HL-60 (cell line): ENCODE data around the gene CSTF2.

ENCODE experiments used
- DNase-seq, 2 experiments: peaks; one replicate each; pipeline ENCODE4 v3.0.0-alpha.2; 2010 to 2020; ENCODE audit warnings: low read depth in 1 of 2, low spot score in 1 of 2
- H3K27ac ChIP-seq: fragments of 250-450 bp; sonication (Bioruptor Pico); replicated peaks from 2 replicates; pipeline ENCODE4 v1.5.1; 2020; ENCODE audit warnings: mild to moderate bottlenecking, moderate library complexity
- H3K27me3 ChIP-seq: fragments of 250-450 bp; sonication (Bioruptor Pico); 2 replicates; pipeline ENCODE4 v1.5.1; 2021; ENCODE audit warnings: mild to moderate bottlenecking, moderate library complexity; ENCODE audit not compliant: insufficient read depth, poor library complexity, severe bottlenecking
- H3K4me3 ChIP-seq: replicated peaks from 2 replicates; pipeline ENCODE4 v1.5.1; 2011; ENCODE audit warnings: mild to moderate bottlenecking, control low read depth, low read length; ENCODE audit not compliant: insufficient read depth
- GABPA ChIP-seq: IDR thresholded peaks from 2 replicates; pipeline ENCODE4 v1.6.1; 2012; ENCODE audit warnings: low read depth
- POLR2AphosphoS5 ChIP-seq: IDR thresholded peaks from 2 replicates; pipeline ENCODE4 v1.6.1; 2012; ENCODE audit warnings: low read depth
- SPI1 ChIP-seq: IDR thresholded peaks from 2 replicates; pipeline ENCODE4 v1.6.1; 2012; ENCODE audit warnings: low read depth, mild to moderate bottlenecking, borderline replicate concordance
- TF ChIP-seq, protein P1 (sequence below): IDR thresholded peaks from 2 replicates; pipeline ENCODE4 v1.6.1; 2012; ENCODE audit warnings: low read depth; ENCODE audit not compliant: insufficient replicate concordance
- TF ChIP-seq, protein P2 (sequence below): IDR thresholded peaks from one replicate; pipeline ENCODE4 v1.5.1; 2011; ENCODE audit warnings: low read length, control low read depth, inconsistent platforms; ENCODE audit not compliant: insufficient read depth

CSTF2 gene

DNA sequence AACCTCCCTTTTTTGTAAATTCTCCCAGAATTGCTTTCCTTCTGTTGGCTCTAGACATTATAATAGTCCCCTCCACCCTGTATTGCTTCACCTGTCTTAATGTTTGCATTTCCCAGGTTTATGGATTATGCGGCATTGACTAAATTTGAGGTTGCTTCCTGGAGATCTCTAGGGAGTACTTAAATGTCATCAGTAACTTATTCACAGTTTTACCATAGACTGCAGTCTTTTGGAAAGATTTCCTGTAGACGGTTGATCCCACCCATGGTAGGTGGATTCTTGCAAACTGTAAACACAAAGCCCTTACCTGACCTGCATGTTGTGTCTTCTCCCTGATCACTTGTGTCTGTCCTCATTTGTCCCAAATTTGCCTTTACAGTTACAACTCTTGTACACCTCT lies 60.2 kb downstream of the CSTF2 start:
- Histone ChIP-seq H3K27me3 (no peaks in the 10 kb centered on the region), H3K27ac (no peak overlapping the region), H3K4me3 (no peak overlapping the region)
- TF ChIP-seq, protein P1, sequence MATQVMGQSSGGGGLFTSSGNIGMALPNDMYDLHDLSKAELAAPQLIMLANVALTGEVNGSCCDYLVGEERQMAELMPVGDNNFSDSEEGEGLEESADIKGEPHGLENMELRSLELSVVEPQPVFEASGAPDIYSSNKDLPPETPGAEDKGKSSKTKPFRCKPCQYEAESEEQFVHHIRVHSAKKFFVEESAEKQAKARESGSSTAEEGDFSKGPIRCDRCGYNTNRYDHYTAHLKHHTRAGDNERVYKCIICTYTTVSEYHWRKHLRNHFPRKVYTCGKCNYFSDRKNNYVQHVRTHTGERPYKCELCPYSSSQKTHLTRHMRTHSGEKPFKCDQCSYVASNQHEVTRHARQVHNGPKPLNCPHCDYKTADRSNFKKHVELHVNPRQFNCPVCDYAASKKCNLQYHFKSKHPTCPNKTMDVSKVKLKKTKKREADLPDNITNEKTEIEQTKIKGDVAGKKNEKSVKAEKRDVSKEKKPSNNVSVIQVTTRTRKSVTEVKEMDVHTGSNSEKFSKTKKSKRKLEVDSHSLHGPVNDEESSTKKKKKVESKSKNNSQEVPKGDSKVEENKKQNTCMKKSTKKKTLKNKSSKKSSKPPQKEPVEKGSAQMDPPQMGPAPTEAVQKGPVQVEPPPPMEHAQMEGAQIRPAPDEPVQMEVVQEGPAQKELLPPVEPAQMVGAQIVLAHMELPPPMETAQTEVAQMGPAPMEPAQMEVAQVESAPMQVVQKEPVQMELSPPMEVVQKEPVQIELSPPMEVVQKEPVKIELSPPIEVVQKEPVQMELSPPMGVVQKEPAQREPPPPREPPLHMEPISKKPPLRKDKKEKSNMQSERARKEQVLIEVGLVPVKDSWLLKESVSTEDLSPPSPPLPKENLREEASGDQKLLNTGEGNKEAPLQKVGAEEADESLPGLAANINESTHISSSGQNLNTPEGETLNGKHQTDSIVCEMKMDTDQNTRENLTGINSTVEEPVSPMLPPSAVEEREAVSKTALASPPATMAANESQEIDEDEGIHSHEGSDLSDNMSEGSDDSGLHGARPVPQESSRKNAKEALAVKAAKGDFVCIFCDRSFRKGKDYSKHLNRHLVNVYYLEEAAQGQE, result no peak
- TF ChIP-seq POLR2AphosphoS5, result no peak
- no peak for TF ChIP-seq GABPA
- TF ChIP-seq, protein P2, sequence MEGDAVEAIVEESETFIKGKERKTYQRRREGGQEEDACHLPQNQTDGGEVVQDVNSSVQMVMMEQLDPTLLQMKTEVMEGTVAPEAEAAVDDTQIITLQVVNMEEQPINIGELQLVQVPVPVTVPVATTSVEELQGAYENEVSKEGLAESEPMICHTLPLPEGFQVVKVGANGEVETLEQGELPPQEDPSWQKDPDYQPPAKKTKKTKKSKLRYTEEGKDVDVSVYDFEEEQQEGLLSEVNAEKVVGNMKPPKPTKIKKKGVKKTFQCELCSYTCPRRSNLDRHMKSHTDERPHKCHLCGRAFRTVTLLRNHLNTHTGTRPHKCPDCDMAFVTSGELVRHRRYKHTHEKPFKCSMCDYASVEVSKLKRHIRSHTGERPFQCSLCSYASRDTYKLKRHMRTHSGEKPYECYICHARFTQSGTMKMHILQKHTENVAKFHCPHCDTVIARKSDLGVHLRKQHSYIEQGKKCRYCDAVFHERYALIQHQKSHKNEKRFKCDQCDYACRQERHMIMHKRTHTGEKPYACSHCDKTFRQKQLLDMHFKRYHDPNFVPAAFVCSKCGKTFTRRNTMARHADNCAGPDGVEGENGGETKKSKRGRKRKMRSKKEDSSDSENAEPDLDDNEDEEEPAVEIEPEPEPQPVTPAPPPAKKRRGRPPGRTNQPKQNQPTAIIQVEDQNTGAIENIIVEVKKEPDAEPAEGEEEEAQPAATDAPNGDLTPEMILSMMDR, result no peak
- no peak for TF ChIP-seq SPI1
- DNase-seq, result no peak

DNA sequence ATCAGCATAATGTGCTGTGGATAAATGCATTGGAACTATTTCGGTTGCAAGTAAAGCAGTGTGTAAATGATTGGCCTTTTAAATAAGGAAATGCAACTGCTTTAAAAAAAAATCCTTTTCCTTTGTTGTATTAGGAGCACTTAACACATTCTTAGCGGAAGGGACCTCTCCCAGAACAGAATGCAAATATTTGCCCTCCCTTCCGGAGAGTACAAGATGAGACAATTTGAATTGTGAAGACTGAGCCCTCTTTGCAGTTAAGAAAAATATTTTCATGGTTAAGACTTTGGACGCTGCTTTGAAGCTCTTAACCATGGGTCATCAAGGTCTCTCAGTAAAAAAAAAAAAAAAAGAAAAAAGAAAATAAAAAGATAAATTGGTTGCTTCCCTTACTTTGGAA lies 63.5 kb downstream of the CSTF2 start:
- Histone ChIP-seq H3K27ac (no peak overlapping the region), H3K4me3 (no peak overlapping the region), H3K27me3 (no peaks in the 10 kb centered on the region)
- DNase-seq, result no peak
- TF ChIP-seq SPI1, result no peak
- TF ChIP-seq GABPA, result no peak
- no peak for TF ChIP-seq POLR2AphosphoS5
- TF ChIP-seq, protein P1, result no peak
- TF ChIP-seq, protein P2, result no peak
